MM.1S (cell line): ENCODE data around the gene TRIP6.

Experiments
- EZH2 ChIP-seq: fragments of 300-600 bp; sonication (generic); optimal IDR thresholded peaks from 2 replicates; pipeline ENCODE3; 2017; ENCODE audit warnings: low read depth, mild to moderate bottlenecking, antibody characterized with exemption, low read length, mixed read lengths
- TF ChIP-seq, protein P1 (sequence below): fragments of 300-600 bp; sonication (generic); IDR thresholded peaks from 2 replicates; pipeline ENCODE4 v1.5.1; 2016; ENCODE audit warnings: antibody characterized with exemption, low read length, mixed read lengths

GRCh38 chr7:100819586-100819985, 47.6 kb upstream of the TRIP6 start:
- TF ChIP-seq, protein P1, sequence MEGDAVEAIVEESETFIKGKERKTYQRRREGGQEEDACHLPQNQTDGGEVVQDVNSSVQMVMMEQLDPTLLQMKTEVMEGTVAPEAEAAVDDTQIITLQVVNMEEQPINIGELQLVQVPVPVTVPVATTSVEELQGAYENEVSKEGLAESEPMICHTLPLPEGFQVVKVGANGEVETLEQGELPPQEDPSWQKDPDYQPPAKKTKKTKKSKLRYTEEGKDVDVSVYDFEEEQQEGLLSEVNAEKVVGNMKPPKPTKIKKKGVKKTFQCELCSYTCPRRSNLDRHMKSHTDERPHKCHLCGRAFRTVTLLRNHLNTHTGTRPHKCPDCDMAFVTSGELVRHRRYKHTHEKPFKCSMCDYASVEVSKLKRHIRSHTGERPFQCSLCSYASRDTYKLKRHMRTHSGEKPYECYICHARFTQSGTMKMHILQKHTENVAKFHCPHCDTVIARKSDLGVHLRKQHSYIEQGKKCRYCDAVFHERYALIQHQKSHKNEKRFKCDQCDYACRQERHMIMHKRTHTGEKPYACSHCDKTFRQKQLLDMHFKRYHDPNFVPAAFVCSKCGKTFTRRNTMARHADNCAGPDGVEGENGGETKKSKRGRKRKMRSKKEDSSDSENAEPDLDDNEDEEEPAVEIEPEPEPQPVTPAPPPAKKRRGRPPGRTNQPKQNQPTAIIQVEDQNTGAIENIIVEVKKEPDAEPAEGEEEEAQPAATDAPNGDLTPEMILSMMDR, result no peak
- TF ChIP-seq EZH2, result no peak
